Stimulated activated CD8-positive, alpha-beta memory T cell treated with anti-CD3 and anti-CD28 coated beads, Interleukin-15, amount 100 ng/mL, for 4 hours (primary cell): ENCODE data around the gene GPAM.

ENCODE experiments used
- DNase-seq, 2 donors: peaks; one replicate each; pipeline ENCODE4 v3.0.0-alpha.2; 2020; ENCODE audit warnings: low read depth in 2 of 2

Gene GPAM

DNA sequence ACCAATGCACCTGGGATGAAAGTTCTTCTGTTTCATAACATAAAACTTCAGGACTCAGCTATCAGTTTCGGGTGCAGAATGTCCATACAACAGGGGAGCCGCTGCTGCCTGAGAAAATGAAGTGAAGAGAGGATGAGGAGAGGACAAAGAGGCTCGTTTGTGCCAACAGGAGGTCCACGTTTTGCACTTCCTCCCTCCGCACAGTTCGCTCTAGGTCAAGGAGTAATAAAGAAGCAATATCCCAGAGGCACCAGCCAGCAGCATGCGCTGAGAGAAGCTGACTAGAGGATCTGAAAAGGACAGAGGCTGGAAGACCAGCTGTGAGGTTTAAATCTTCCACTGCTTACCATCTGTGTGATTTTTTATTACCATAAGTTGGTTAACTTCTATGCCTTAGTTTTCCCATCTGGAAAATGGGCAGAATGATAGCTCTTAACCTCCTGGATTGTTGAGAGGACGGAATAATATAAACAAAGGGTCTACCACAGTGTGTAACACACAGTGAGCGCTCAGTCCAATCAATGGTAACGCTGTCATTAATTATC, 709 bp downstream of the GPAM start:
- no peak for DNase-seq

DNA sequence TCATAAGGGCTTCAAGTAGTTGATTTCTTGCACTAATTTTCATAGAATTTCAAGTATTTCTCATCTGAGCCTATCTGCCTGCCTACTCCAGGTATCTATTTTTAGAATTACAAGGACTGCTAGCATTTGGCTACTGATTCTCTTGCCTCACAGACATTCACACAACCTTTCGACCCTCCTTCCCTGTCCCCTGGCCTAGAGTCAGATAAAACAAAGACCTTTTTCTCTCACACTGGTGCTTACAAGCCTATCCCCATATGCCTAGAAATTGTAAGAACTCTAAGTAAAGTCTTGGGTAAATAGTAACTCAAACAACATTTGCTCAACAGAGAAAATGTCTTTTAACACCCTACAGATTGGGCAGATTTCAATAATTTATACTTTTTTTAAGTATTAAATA, 6.3 kb downstream of the GPAM start:
- no peak for DNase-seq

DNA sequence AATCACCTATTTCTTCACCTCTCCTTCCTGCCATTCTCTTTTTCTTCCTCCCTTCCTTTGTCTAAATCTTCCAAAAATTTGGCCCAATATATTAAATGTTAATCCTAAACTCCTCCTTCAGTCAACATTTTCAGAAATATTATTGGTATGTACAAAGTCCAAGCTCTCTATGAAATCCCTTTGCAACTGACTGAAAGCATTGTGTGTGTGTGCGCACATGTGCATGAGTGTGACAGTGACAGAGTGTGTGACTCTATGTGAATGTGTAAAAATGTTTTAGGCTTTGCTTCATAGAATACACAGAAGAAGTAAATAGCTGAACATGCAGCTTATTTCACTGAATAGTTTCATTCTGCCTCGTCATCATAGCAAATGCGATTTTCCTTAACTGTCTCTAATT, 7.0 kb downstream of the GPAM start:
- DNase-seq = no peak

- DNase-seq = no peak
Measured at GRCh38 chr10:112175409-112175808, 8.2 kb downstream of the GPAM start.

- no peak for DNase-seq
Measured at GRCh38 chr10:112173206-112173605, 10.4 kb downstream of the GPAM start.

DNA sequence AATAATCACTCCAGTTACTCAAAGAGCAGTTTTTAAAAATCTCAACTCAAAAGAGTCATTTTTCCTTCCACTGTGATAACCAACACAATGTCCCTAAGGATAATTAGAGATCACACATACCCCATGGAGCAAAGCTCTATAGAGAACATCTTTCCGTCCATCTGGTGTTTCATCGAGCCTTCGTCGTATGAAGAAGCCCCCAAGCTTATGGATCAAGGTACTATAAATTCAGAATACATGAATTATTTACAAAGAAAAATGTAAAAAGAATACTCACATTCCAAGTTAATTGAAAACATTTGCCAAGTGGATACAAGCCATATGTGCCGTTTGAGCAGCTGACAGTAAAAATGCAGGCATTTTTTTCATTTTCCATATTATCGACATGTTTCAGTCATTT, 14.8 kb downstream of the GPAM start:
- no peak for DNase-seq

GRCh38 chr10:112166800-112167199, 16.8 kb downstream of the GPAM start:
- DNase-seq = no peak

GRCh38 chr10:112161757-112162518, 21.6 kb downstream of the GPAM start:
- DNase-seq = no peak

GRCh38 chr10:112160834-112161233, 22.7 kb downstream of the GPAM start:
- no peak for DNase-seq

DNA sequence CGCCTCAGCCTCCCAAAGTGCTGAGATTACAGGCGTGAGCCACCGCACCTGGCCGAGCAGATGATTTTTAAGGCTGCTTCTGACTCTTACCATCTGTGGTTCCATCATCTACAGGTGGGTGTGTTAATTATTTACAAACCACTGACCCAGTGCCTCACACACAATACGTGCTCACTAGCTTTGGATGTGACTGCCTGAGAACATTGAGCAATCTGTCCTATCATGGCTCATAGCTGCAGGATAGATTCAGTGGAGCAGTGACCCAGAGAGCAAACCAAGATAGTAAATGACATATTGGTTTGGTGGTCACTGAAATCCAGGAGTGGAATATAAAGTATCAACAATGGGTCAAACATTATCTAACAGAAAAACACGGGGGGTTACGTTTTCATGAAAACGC, 24.1 kb downstream of the GPAM start:
- no peak for DNase-seq

- no peak for DNase-seq
Measured at GRCh38 chr10:112151524-112152039, 32.0 kb downstream of the GPAM start.

DNA sequence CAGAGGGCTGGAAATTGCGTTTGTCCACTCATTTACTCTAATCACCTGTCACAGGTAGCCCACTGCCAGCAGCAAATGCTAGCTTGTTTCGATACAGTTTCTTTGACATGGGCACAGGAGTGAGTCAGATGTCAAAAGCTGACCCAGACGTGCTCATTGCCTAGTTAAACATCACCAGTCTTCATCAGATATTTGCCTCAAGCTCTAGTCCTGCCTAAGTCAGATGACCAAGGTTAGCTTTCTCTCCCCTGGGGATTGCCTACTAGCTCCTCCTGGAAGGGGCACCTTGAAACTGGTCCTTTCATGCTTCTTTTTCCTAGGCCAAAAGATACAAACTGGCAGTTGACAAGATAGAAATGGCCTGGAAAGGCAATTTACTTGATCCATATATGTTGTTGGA, 35.2 kb downstream of the GPAM start:
- no peak for DNase-seq

- DNase-seq = no peak
Measured at GRCh38 chr10:112146799-112147198, 36.8 kb downstream of the GPAM start.

DNA sequence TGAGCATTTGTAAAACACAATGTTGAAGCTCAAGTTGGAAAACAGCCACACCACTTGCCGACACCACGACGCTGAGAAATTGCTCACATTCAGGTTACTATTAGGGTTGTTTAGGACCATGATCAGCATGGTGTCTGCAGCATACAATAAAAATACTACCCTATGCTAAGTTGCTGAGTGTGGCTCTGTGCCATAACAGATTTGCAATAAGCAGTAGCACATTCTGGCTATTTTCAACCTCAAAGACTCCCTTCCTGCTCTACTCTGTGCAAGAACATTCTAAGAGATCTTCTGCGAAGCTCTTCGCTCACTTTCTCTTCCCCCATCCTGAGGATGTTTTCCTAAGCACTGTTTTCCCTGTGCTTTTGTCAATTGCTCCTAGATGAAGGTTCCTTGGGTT, 38.3 kb downstream of the GPAM start:
- no peak for DNase-seq

DNA sequence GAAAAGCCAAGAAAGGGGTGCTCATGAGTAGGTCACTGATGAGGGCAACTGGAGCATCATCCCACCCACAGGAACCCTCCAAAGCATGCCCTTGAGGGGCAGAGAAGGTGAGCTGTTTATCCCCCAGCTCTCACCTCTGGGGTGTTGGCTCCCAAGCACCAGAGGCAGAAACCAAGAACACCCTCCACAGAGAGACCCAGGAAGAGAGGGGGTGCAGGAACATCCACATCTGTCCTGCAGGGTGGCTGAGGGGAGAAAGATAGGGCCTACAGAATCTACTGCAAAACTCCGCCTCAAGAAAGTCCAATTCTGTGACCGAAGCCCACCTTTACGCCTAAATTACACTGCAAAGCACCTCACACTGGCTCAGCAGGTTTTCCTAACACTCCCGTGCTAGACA, 40.1 kb downstream of the GPAM start:
- DNase-seq = no peak

GRCh38 chr10:112141292-112141691, 42.3 kb downstream of the GPAM start:
- no peak for DNase-seq

DNA sequence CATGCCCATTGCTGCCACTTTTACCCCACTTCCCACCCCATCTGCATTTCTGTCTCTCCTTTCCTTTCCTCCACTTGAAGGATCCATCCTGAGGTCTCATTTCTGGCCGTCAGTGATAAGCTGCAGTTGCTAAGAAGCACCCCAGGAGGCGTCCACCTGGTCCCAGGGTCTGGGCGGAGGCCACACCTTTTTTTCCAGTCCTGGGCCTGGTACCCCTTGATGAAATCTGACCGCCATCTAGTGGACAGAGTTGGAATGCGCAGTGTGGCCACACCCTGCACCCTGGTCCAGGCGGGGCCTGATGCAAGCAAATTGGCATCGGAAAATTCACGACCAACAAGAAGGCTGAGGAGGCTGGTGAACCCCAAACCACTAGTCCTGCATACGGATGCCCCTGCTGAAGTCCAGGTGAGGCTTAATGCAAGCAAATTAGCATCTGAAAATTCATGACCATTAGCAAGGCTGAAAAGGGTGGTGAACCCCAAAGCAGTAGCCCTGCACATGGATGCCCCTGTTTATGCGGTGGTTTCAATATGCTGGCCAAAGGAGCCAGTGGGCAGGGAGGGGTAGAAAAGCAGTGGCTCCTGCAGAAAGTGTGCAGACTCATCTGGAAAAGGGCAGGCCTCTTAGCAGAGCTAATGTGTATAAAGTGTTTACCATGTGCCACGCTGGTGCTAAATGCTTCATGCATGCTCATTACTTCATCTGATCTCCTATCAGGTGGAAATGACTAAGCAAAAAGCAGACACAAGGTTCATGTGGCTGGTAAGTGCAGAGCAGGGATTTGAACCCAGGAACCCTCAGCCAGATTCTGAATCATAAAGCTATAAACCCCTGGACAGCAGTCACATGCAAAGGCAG, 43.2 kb downstream of the GPAM start:
- DNase-seq = peak; percentile 5 to 18

GRCh38 chr10:112139176-112139575, 44.4 kb downstream of the GPAM start:
- DNase-seq = no peak

- peak; percentile 13 to 15 for DNase-seq
Measured at GRCh38 chr10:112137154-112137987, 46.2 kb downstream of the GPAM start.

GRCh38 chr10:112136486-112137153, 46.9 kb downstream of the GPAM start:
- no peak for DNase-seq

DNA sequence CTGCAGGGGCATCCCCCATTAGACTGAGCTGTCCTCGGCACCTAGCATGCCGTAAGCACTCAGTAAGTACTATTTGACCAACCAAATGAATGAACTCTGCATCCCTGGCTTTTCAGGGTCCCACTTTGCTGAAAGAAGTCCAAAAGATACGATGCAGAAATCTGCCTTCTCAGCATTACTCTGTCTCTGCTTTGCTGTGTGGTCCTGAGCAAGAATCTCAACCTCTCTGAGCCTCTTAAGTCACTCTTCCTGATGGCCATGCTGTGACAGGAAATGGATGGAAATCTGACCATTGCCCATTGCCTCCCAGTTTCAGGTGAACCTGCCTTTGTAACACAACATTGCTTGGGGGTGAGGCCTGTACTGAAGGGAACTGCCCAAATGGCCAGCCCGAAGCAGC, 48.0 kb downstream of the GPAM start:
- DNase-seq = no peak
